Muscle of leg (tissue), 11 donors: ENCODE data around the gene KRTAP13-3. TPM values are rescaled to one million over a fixed set of nuclear protein-coding genes. Genes with fewer than 3 reads are reported as not detected.

ENCODE experiments used
- DNase-seq: peaks from one replicate; pipeline ENCODE4 v3.0.0; 2013
- H3K27ac ChIP-seq: one replicate; pipeline ENCODE4 v1.5.1; 2013; ENCODE audit warnings: mild to moderate bottlenecking, low read length, control low read depth
- H3K27me3 ChIP-seq: one replicate; pipeline ENCODE4 v1.6.1; 2013; ENCODE audit warnings: low read length; ENCODE audit not compliant: control insufficient read depth, insufficient read depth
- H3K36me3 ChIP-seq: one replicate; pipeline ENCODE4 v1.6.1; 2013; ENCODE audit warnings: low read length; ENCODE audit not compliant: control insufficient read depth, insufficient read depth
- H3K4me1 ChIP-seq: one replicate; pipeline ENCODE4 v1.6.1; 2013; ENCODE audit warnings: low read length; ENCODE audit not compliant: control insufficient read depth, insufficient read depth
- H3K4me3 ChIP-seq: one replicate; pipeline ENCODE4 v1.5.1; 2013; ENCODE audit warnings: low read length, control low read depth
- H3K9me3 ChIP-seq: replicated peaks from 2 replicates; pipeline ENCODE4 v1.6.1; 2013; ENCODE audit warnings: low read depth, low read length; ENCODE audit not compliant: control insufficient read depth
- WGBS: methylation state at CpG from one replicate; pipeline ENCODE4 v1.1.5; 2013; ENCODE audit warnings: missing lambda C conversion rate; ENCODE audit not compliant: insufficient coverage; 5-methylcytosine and 5-hydroxymethylcytosine counted together
- polyA plus RNA-seq, 8 donors: library from polyadenylated mRNA; unstranded; fragments of 120-200 nt; gene quantifications; one replicate each; pipeline versions ENCODE4 v1.2.1 to v1.2.3, GENCODE V29; 2013; ENCODE audit warnings: inconsistent platforms in 1 of 8, low replicate concordance in 1 of 8; ENCODE audit not compliant: insufficient read length in 8 of 8, insufficient read depth in 1 of 8
- total RNA-seq: library from RNA; stranded (reverse); fragments of 120-200 nt; gene quantifications from one replicate; pipeline ENCODE4 v1.2.4, GENCODE V29; 2013

The KRTAP13-3 gene
- total and polyA plus RNA-seq, 9 donors, result not detected

- no peaks in the 10 kb centered on the region for H3K4me1 ChIP-seq
- H3K36me3 ChIP-seq, result no peaks in the 10 kb centered on the region
- no peak for DNase-seq
- H3K9me3 ChIP-seq, result no peaks in the 10 kb centered on the region
- no peak within 1 kb of the TSS for H3K4me3 ChIP-seq
- H3K27ac ChIP-seq, result no peak within 1 kb of the TSS
- WGBS, result 77% methylated on average over 9 of the region's 9 CpGs
- no peaks in the 10 kb centered on the region for H3K27me3 ChIP-seq
Observed at GRCh38 chr21:30430170-30430655, 4.5 kb upstream of the KRTAP13-3 start, which contains the start of gene KRTAP13-4. Gene KRTAP13-4 (plus strand): TSS chr21:30430220. CDS start chr21:30430276, 56 bp downstream.

GRCh38 chr21:30426731-30427130, 1.0 kb upstream of the KRTAP13-3 start:
- DNase-seq, result peak; percentile 7
- Histone ChIP-seq H3K27ac (no peak overlapping the region), H3K36me3 (no peaks in the 10 kb centered on the region), H3K27me3 (no peaks in the 10 kb centered on the region), H3K9me3 (no peaks in the 10 kb centered on the region), H3K4me3 (no peak overlapping the region), H3K4me1 (no peaks in the 10 kb centered on the region)
- no CpG with 5 or more reads among the region's 3 CpGs for whole genome bisulfite sequencing

- WGBS, result 96% methylated on average over 2 of the region's 5 CpGs
- no peak for DNase-seq
- no peaks in the 10 kb centered on the region for H3K27me3 ChIP-seq
- H3K27ac ChIP-seq, result no peak overlapping the region
- no peak overlapping the region for H3K4me3 ChIP-seq
- H3K9me3 ChIP-seq, result peaks cover 6% of the 10 kb centered on the region
- H3K36me3 ChIP-seq, result no peaks in the 10 kb centered on the region
- no peaks in the 10 kb centered on the region for H3K4me1 ChIP-seq
Observed at GRCh38 chr21:30415993-30416392, 9.7 kb downstream of the KRTAP13-3 start.

GRCh38 chr21:30408782-30409494, 16.8 kb downstream of the KRTAP13-3 start:
- Histone ChIP-seq H3K36me3 (no peaks in the 10 kb centered on the region), H3K4me1 (no peaks in the 10 kb centered on the region), H3K4me3 (no peak overlapping the region), H3K9me3 (peaks cover 12% of the 10 kb centered on the region), H3K27me3 (no peaks in the 10 kb centered on the region), H3K27ac (no peak overlapping the region)
- WGBS, result 30% methylated on average over 5 of the region's 14 CpGs
- DNase-seq, result peak; percentile 32

- no peaks in the 10 kb centered on the region for H3K36me3 ChIP-seq
- no peaks in the 10 kb centered on the region for H3K4me1 ChIP-seq
- H3K9me3 ChIP-seq, result no peaks in the 10 kb centered on the region
- DNase-seq, result no peak
- H3K27me3 ChIP-seq, result no peaks in the 10 kb centered on the region
- no peak within 1 kb of the TSS for H3K27ac ChIP-seq
- WGBS, result 72% methylated on average over 2 of the region's 4 CpGs
- H3K4me3 ChIP-seq, result no peak within 1 kb of the TSS
Observed at GRCh38 chr21:30395731-30396130, 30.0 kb downstream of the KRTAP13-3 start, which contains the start of gene KRTAP13-1. Gene KRTAP13-1 (plus strand): TSS chr21:30396031. CDS start chr21:30396087, 56 bp downstream.

- Histone ChIP-seq H3K36me3 (no peaks in the 10 kb centered on the region), H3K4me1 (no peaks in the 10 kb centered on the region), H3K9me3 (peaks cover 3% of the 10 kb centered on the region), H3K27ac (no peak overlapping the region), H3K4me3 (no peak overlapping the region), H3K27me3 (no peaks in the 10 kb centered on the region)
- no peak for DNase-seq
- WGBS, result 80% methylated on average over 1 of the region's 2 CpGs
Observed at GRCh38 chr21:30391492-30392025, 34.2 kb downstream of the KRTAP13-3 start.

GRCh38 chr21:30382201-30382600, 43.5 kb downstream of the KRTAP13-3 start:
- no CpG with 5 or more reads among the region's 1 CpG for WGBS
- no peak overlapping the region for H3K4me3 ChIP-seq
- no peaks in the 10 kb centered on the region for H3K4me1 ChIP-seq
- no peak overlapping the region for H3K27ac ChIP-seq
- H3K27me3 ChIP-seq, result no peaks in the 10 kb centered on the region
- no peaks in the 10 kb centered on the region for H3K36me3 ChIP-seq
- no peak for DNase-seq
- H3K9me3 ChIP-seq, result no peaks in the 10 kb centered on the region

Other genes starting within 250 kb of the KRTAP13-3 start
- gene CLDN8, start 209.8 kb downstream of the KRTAP13-3 start, total RNA-seq, result not detected
- 1 to 10 TPM in 1 of 8 donors, under 1 TPM in 1, not detected in 6; 0.19 to 2.5 TPM for gene CLDN8, start 209.8 kb downstream of the KRTAP13-3 start, polyA plus RNA-seq
- gene KRTAP24-1, start 143.0 kb downstream of the KRTAP13-3 start, total RNA-seq, result not detected
- gene KRTAP24-1, start 143.0 kb downstream of the KRTAP13-3 start, polyA plus RNA-seq, result not detected
- not detected for gene KRTAP25-1, start 136.4 kb downstream of the KRTAP13-3 start, total RNA-seq
- gene KRTAP25-1, start 136.4 kb downstream of the KRTAP13-3 start, polyA plus RNA-seq, result not detected
- gene KRTAP26-1, start 105.6 kb downstream of the KRTAP13-3 start, total RNA-seq, result not detected
- not detected for gene KRTAP26-1, start 105.6 kb downstream of the KRTAP13-3 start, polyA plus RNA-seq
- gene KRTAP27-1, start 88.2 kb downstream of the KRTAP13-3 start, total RNA-seq, result not detected
- not detected for gene KRTAP27-1, start 88.2 kb downstream of the KRTAP13-3 start, polyA plus RNA-seq
- not detected for gene KRTAP23-1, start 77.3 kb downstream of the KRTAP13-3 start, total RNA-seq
- gene KRTAP23-1, start 77.3 kb downstream of the KRTAP13-3 start, polyA plus RNA-seq, result under 1 TPM in 1 of 8 donors, not detected in 7; 0.69 TPM
- gene KRTAP13-2, start 53.7 kb downstream of the KRTAP13-3 start, total RNA-seq, result not detected
- not detected for gene KRTAP13-2, start 53.7 kb downstream of the KRTAP13-3 start, polyA plus RNA-seq
- not detected for gene KRTAP13-1, start 29.9 kb downstream of the KRTAP13-3 start, total RNA-seq
- gene KRTAP13-1, start 29.9 kb downstream of the KRTAP13-3 start, polyA plus RNA-seq, result not detected
- gene KRTAP13-4, start 4.3 kb upstream of the KRTAP13-3 start, total RNA-seq, result not detected
- gene KRTAP13-4, start 4.3 kb upstream of the KRTAP13-3 start, polyA plus RNA-seq, result not detected
- not detected for gene KRTAP15-1, start 14.3 kb upstream of the KRTAP13-3 start, total RNA-seq
- not detected for gene KRTAP15-1, start 14.3 kb upstream of the KRTAP13-3 start, polyA plus RNA-seq
- not detected for gene KRTAP19-1, start 54.4 kb upstream of the KRTAP13-3 start, total RNA-seq
- not detected for gene KRTAP19-1, start 54.4 kb upstream of the KRTAP13-3 start, polyA plus RNA-seq
- not detected for gene KRTAP19-2, start 61.5 kb upstream of the KRTAP13-3 start, total RNA-seq
- gene KRTAP19-2, start 61.5 kb upstream of the KRTAP13-3 start, polyA plus RNA-seq, result not detected
- not detected for gene KRTAP19-3, start 66.1 kb upstream of the KRTAP13-3 start, total RNA-seq
- gene KRTAP19-3, start 66.1 kb upstream of the KRTAP13-3 start, polyA plus RNA-seq, result not detected
- gene KRTAP19-4, start 71.2 kb upstream of the KRTAP13-3 start, total RNA-seq, result not detected
- gene KRTAP19-4, start 71.2 kb upstream of the KRTAP13-3 start, polyA plus RNA-seq, result not detected
- gene KRTAP19-5, start 76.2 kb upstream of the KRTAP13-3 start, total RNA-seq, result not detected
- not detected for gene KRTAP19-5, start 76.2 kb upstream of the KRTAP13-3 start, polyA plus RNA-seq
- gene KRTAP19-6, start 115.9 kb upstream of the KRTAP13-3 start, total RNA-seq, result not detected
- gene KRTAP19-6, start 115.9 kb upstream of the KRTAP13-3 start, polyA plus RNA-seq, result not detected
- not detected for gene KRTAP19-7, start 135.4 kb upstream of the KRTAP13-3 start, total RNA-seq
- not detected for gene KRTAP19-7, start 135.4 kb upstream of the KRTAP13-3 start, polyA plus RNA-seq
- not detected for gene KRTAP22-2, start 164.5 kb upstream of the KRTAP13-3 start, total RNA-seq
- not detected for gene KRTAP22-2, start 164.5 kb upstream of the KRTAP13-3 start, polyA plus RNA-seq
- gene KRTAP6-3, start 166.5 kb upstream of the KRTAP13-3 start, total RNA-seq, result not detected
- not detected for gene KRTAP6-3, start 166.5 kb upstream of the KRTAP13-3 start, polyA plus RNA-seq
- not detected for gene KRTAP6-2, start 173.0 kb upstream of the KRTAP13-3 start, total RNA-seq
- not detected for gene KRTAP6-2, start 173.0 kb upstream of the KRTAP13-3 start, polyA plus RNA-seq
- gene KRTAP22-1, start 175.2 kb upstream of the KRTAP13-3 start, total RNA-seq, result not detected
- not detected for gene KRTAP22-1, start 175.2 kb upstream of the KRTAP13-3 start, polyA plus RNA-seq
- gene KRTAP6-1, start 188.0 kb upstream of the KRTAP13-3 start, total RNA-seq, result not detected
- not detected for gene KRTAP6-1, start 188.0 kb upstream of the KRTAP13-3 start, polyA plus RNA-seq
- gene KRTAP20-1, start 190.5 kb upstream of the KRTAP13-3 start, total RNA-seq, result not detected
- not detected for gene KRTAP20-1, start 190.5 kb upstream of the KRTAP13-3 start, polyA plus RNA-seq
- not detected for gene KRTAP20-4, start 194.7 kb upstream of the KRTAP13-3 start, total RNA-seq
- not detected for gene KRTAP20-4, start 194.7 kb upstream of the KRTAP13-3 start, polyA plus RNA-seq
- gene KRTAP20-2, start 209.3 kb upstream of the KRTAP13-3 start, total RNA-seq, result not detected
- not detected for gene KRTAP20-2, start 209.3 kb upstream of the KRTAP13-3 start, polyA plus RNA-seq
- gene KRTAP20-3, start 216.9 kb upstream of the KRTAP13-3 start, total RNA-seq, result not detected
- not detected for gene KRTAP20-3, start 216.9 kb upstream of the KRTAP13-3 start, polyA plus RNA-seq